Measurements from ENCODE around the gene SLC30A10. TPM values are rescaled to one million over a fixed set of nuclear protein-coding genes. Genes with fewer than 3 reads are reported as not detected.
A peak's percentile ranks its signal among the peaks of the same experiment; 100 is the strongest.

SLC30A10 gene
- total and polyA plus RNA-seq, 2 of the 13 experiments (the other 11 are each of a cell fraction or from before 2014, with no cell fraction given), result 20.9 to 30.2 TPM

GRCh38 chr1:219883400-219884332 lies 44.7 kb downstream of the SLC30A10 start (continued):
- TF ChIP-seq ZNF562 (CRISPR knock-in tag; IDR thresholded peaks at IDR 0.05; ENCODE audit: borderline replicate concordance), result no peak
- TF ChIP-seq U2AF2 (IDR thresholded peaks at IDR 0.05; ENCODE audit: low read depth, low read length), result no peak
- TF ChIP-seq, protein P1, sequence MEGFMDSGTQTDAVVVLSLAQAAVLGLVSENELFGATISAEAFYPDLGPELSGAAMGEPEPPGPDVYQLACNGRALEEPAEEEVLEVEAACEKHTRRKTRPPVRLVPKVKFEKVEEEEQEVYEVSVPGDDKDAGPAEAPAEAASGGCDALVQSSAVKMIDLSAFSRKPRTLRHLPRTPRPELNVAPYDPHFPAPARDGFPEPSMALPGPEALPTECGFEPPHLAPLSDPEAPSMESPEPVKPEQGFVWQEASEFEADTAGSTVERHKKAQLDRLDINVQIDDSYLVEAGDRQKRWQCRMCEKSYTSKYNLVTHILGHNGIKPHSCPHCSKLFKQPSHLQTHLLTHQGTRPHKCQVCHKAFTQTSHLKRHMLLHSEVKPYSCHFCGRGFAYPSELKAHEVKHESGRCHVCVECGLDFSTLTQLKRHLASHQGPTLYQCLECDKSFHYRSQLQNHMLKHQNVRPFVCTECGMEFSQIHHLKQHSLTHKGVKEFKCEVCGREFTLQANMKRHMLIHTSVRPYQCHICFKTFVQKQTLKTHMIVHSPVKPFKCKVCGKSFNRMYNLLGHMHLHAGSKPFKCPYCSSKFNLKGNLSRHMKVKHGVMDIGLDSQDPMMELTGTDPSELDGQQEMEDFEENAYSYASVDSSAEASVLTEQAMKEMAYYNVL (CRISPR knock-in tag; IDR thresholded peaks at IDR 0.05; ENCODE audit: borderline replicate concordance), result peak; percentile 75; the same call in 1 of the 2 replicates
- no peak for TF ChIP-seq ZNF468 (CRISPR knock-in tag; IDR thresholded peaks at IDR 0.05)
- TF ChIP-seq, protein P2, sequence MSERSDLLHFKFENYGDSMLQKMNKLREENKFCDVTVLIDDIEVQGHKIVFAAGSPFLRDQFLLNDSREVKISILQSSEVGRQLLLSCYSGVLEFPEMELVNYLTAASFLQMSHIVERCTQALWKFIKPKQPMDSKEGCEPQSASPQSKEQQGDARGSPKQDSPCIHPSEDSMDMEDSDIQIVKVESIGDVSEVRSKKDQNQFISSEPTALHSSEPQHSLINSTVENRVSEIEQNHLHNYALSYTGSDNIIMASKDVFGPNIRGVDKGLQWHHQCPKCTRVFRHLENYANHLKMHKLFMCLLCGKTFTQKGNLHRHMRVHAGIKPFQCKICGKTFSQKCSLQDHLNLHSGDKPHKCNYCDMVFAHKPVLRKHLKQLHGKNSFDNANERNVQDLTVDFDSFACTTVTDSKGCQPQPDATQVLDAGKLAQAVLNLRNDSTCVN (CRISPR knock-in tag; IDR thresholded peaks at IDR 0.05; ENCODE audit: borderline replicate concordance), result no peak
- TF ChIP-seq, protein P3, sequence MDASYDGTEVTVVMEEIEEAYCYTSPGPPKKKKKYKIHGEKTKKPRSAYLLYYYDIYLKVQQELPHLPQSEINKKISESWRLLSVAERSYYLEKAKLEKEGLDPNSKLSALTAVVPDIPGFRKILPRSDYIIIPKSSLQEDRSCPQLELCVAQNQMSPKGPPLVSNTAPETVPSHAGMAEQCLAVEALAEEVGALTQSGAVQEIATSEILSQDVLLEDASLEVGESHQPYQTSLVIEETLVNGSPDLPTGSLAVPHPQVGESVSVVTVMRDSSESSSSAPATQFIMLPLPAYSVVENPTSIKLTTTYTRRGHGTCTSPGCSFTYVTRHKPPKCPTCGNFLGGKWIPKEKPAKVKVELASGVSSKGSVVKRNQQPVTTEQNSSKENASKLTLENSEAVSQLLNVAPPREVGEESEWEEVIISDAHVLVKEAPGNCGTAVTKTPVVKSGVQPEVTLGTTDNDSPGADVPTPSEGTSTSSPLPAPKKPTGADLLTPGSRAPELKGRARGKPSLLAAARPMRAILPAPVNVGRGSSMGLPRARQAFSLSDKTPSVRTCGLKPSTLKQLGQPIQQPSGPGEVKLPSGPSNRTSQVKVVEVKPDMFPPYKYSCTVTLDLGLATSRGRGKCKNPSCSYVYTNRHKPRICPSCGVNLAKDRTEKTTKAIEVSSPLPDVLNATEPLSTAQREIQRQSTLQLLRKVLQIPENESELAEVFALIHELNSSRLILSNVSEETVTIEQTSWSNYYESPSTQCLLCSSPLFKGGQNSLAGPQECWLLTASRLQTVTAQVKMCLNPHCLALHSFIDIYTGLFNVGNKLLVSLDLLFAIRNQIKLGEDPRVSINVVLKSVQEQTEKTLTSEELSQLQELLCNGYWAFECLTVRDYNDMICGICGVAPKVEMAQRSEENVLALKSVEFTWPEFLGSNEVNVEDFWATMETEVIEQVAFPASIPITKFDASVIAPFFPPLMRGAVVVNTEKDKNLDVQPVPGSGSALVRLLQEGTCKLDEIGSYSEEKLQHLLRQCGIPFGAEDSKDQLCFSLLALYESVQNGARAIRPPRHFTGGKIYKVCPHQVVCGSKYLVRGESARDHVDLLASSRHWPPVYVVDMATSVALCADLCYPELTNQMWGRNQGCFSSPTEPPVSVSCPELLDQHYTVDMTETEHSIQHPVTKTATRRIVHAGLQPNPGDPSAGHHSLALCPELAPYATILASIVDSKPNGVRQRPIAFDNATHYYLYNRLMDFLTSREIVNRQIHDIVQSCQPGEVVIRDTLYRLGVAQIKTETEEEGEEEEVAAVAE (CRISPR knock-in tag; IDR thresholded peaks at IDR 0.05; ENCODE audit: borderline replicate concordance), result no peak
- peak; percentile 54; the same call in 1 of the 2 replicates for TF ChIP-seq MEIS2 (CRISPR knock-in tag; IDR thresholded peaks at IDR 0.05)
- peak; percentile 55; the same call in 1 of the 2 replicates for TF ChIP-seq SPEN (CRISPR knock-in tag; IDR thresholded peaks at IDR 0.05; ENCODE audit: low read depth)
- TF ChIP-seq KDM4B (CRISPR knock-in tag; IDR thresholded peaks at IDR 0.05), result no peak
- TF ChIP-seq, protein P4, sequence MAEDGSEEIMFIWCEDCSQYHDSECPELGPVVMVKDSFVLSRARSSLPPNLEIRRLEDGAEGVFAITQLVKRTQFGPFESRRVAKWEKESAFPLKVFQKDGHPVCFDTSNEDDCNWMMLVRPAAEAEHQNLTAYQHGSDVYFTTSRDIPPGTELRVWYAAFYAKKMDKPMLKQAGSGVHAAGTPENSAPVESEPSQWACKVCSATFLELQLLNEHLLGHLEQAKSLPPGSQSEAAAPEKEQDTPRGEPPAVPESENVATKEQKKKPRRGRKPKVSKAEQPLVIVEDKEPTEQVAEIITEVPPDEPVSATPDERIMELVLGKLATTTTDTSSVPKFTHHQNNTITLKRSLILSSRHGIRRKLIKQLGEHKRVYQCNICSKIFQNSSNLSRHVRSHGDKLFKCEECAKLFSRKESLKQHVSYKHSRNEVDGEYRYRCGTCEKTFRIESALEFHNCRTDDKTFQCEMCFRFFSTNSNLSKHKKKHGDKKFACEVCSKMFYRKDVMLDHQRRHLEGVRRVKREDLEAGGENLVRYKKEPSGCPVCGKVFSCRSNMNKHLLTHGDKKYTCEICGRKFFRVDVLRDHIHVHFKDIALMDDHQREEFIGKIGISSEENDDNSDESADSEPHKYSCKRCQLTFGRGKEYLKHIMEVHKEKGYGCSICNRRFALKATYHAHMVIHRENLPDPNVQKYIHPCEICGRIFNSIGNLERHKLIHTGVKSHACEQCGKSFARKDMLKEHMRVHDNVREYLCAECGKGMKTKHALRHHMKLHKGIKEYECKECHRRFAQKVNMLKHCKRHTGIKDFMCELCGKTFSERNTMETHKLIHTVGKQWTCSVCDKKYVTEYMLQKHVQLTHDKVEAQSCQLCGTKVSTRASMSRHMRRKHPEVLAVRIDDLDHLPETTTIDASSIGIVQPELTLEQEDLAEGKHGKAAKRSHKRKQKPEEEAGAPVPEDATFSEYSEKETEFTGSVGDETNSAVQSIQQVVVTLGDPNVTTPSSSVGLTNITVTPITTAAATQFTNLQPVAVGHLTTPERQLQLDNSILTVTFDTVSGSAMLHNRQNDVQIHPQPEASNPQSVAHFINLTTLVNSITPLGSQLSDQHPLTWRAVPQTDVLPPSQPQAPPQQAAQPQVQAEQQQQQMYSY (CRISPR knock-in tag; IDR thresholded peaks at IDR 0.05), result no peak
- no peak for TF ChIP-seq NFE2L2 (IDR thresholded peaks at IDR 0.05; ENCODE audit: low read length)
- no peak for TF ChIP-seq IRF2 (CRISPR knock-in tag; IDR thresholded peaks at IDR 0.05)
- TF ChIP-seq ZNF230 (CRISPR knock-in tag; IDR thresholded peaks at IDR 0.05), result no peak
- TF ChIP-seq RXRA (CRISPR knock-in tag; IDR thresholded peaks at IDR 0.05), result peak; percentile 59; the same call in 1 of the 2 replicates
- peak; percentile 52 for TF ChIP-seq YY1 (IDR thresholded peaks at IDR 0.05; ENCODE audit: insufficient read depth, insufficient replicate concordance, low read depth, low read length)
- TF ChIP-seq ZSCAN25 (CRISPR knock-in tag; IDR thresholded peaks at IDR 0.05), result no peak
- TF ChIP-seq TBX2 (CRISPR knock-in tag; IDR thresholded peaks at IDR 0.05; ENCODE audit: borderline replicate concordance), result peak; percentile 71
